Occipital lobe (tissue), 2 donors: ENCODE results near the gene RNASE4. TPM values are rescaled to one million over a fixed set of nuclear protein-coding genes. Genes with fewer than 3 reads are reported as not detected.
"Not testable (repeated sequence)": the region's sequence is repeated elsewhere in the genome, so short reads cannot be mapped to it uniquely, and the experiment has no call there.

Experiments used
- DNase-seq: peaks from one replicate; lab custom pipeline; 2025; lab: John Stamatoyannopoulos, UW
- total RNA-seq: library from RNA; depleted of rRNA; stranded (reverse); fragments of >200 nt; gene quantifications from one replicate; pipeline ENCODE4 v1.2.3, GENCODE V29; 2014

The RNASE4 gene
- total RNA-seq, 1 donor from 2014 or later: 2.2 TPM

- no peak for DNase-seq
Observed at GRCh38 chr14:20698018-20698329, 13.6 kb downstream of the RNASE4 start.

GRCh38 chr14:20698934-20699333 is 14.6 kb downstream of the RNASE4 start:
- DNase-seq: no peak

- DNase-seq: no peak
Observed at GRCh38 chr14:20699931-20700330, 15.6 kb downstream of the RNASE4 start.

- DNase-seq: not testable (repeated sequence)
Observed at GRCh38 chr14:20700965-20701364, 16.6 kb downstream of the RNASE4 start.

GRCh38 chr14:20706657-20707355 is 22.4 kb downstream of the RNASE4 start:
- no peak for DNase-seq

- DNase-seq: no peak
Observed at GRCh38 chr14:20707622-20708021, 23.3 kb downstream of the RNASE4 start.

GRCh38 chr14:20711261-20711660 is 26.9 kb downstream of the RNASE4 start:
- no peak for DNase-seq

- no peak for DNase-seq
Observed at GRCh38 chr14:20711685-20712084, 27.3 kb downstream of the RNASE4 start.

GRCh38 chr14:20712904-20713303 is 28.5 kb downstream of the RNASE4 start:
- DNase-seq: no peak

GRCh38 chr14:20714593-20715250 is 30.4 kb downstream of the RNASE4 start:
- DNase-seq: no peak

- no peak for DNase-seq
Observed at GRCh38 chr14:20719777-20720176, 35.4 kb downstream of the RNASE4 start.

- no peak for DNase-seq
Observed at GRCh38 chr14:20720741-20721140, 36.4 kb downstream of the RNASE4 start.

- DNase-seq: no peak
Observed at GRCh38 chr14:20722016-20722415, 37.7 kb downstream of the RNASE4 start.

GRCh38 chr14:20723488-20723887 is 39.1 kb downstream of the RNASE4 start:
- DNase-seq: no peak

- DNase-seq: not testable (repeated sequence)
Observed at GRCh38 chr14:20726121-20726520, 41.8 kb downstream of the RNASE4 start.

GRCh38 chr14:20726531-20726930 is 42.2 kb downstream of the RNASE4 start:
- DNase-seq: no peak

- no peak for DNase-seq
Observed at GRCh38 chr14:20730891-20731290, 46.5 kb downstream of the RNASE4 start.

GRCh38 chr14:20732477-20732876 is 48.1 kb downstream of the RNASE4 start:
- DNase-seq: no peak

- DNase-seq: no peak
Observed at GRCh38 chr14:20732979-20733635, 48.7 kb downstream of the RNASE4 start.

- DNase-seq: no peak
Observed at GRCh38 chr14:20733684-20734429, 49.5 kb downstream of the RNASE4 start.

- no peak for DNase-seq
Observed at GRCh38 chr14:20734430-20734806, 50.1 kb downstream of the RNASE4 start.

GRCh38 chr14:20738292-20738691 is 53.9 kb downstream of the RNASE4 start:
- not testable (repeated sequence) for DNase-seq
